Measurements from ENCODE around the gene PHAX.
"Not testable (repeated sequence)": the region's sequence is repeated elsewhere in the genome, so short reads cannot be mapped to it uniquely, and the experiment has no call there.

PHAX gene

DNA sequence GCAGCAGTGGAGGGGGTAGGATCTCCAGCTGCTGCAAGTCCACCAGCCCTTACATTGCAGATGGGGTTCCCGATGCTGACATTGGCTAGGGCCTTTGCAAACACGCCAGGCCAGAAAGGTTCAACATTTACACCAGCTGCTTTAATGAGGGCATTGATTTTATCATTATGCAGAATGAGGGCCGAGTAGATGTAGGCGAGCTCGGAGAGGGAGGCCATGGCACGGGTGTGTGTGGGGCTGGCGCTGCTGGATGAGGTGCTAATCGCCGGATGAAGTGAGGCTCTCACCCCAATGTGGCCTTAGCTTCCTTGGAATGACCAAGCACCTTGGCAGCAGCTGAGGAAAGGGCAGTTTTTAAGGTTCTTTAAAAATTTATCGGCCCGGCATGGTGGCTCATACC lies 27.4 kb downstream of the PHAX start:
- no peaks in the 10 kb centered on the region for H3K27me3 Mint-ChIP-seq
- H3K27ac Mint-ChIP-seq, result no peak overlapping the region
- no peak overlapping the region for H3K4me3 Mint-ChIP-seq
- no peaks in the 10 kb centered on the region for H3K9me3 Mint-ChIP-seq (ENCODE audit: low read depth)
- H3K4me1 Mint-ChIP-seq (ENCODE audit: low read depth), result peaks cover 7% of the 10 kb centered on the region
- H3K36me3 Mint-ChIP-seq, result peaks cover 4% of the 10 kb centered on the region

- no peak overlapping the region for H3K27ac Mint-ChIP-seq
- no peaks in the 10 kb centered on the region for H3K9me3 Mint-ChIP-seq (ENCODE audit: low read depth)
- no peaks in the 10 kb centered on the region for H3K27me3 Mint-ChIP-seq
- no peaks in the 10 kb centered on the region for H3K4me1 Mint-ChIP-seq (ENCODE audit: low read depth)
- H3K36me3 Mint-ChIP-seq, result no peaks in the 10 kb centered on the region
- H3K4me3 Mint-ChIP-seq, result no peak overlapping the region
Observed at GRCh38 chr5:126631920-126632319, 31.2 kb downstream of the PHAX start.

- Mint-ChIP-seq H3K36me3 (no peaks in the 10 kb centered on the region), H3K4me3 (no peak overlapping the region), H3K9me3 (ENCODE audit: low read depth) (no peaks in the 10 kb centered on the region), H3K4me1 (ENCODE audit: low read depth) (no peaks in the 10 kb centered on the region), H3K27ac (no peak overlapping the region), H3K27me3 (no peaks in the 10 kb centered on the region)
Observed at GRCh38 chr5:126633552-126633951, 32.8 kb downstream of the PHAX start.

DNA sequence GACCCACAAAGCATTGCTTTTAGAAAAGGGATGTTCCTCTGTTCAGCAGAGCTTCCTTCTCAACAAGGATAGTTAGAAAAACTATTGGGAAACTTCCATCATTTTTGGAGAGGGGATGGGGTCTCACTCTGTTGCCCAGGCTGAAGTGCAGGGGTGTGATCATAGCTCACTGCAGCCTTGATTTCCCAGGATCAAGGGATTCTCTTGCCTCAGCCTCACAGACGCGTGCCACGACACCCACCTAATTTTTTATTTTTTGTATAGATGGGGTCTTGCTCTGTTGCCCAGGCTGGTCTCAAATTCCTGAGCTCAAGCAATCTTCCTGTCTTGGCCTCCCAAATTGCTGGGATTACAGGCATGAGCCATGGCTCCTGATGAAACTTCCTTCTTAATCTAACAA lies 34.8 kb downstream of the PHAX start:
- H3K9me3 Mint-ChIP-seq (ENCODE audit: low read depth), result no peaks in the 10 kb centered on the region
- H3K4me1 Mint-ChIP-seq (ENCODE audit: low read depth), result no peaks in the 10 kb centered on the region
- peaks cover 1% of the 10 kb centered on the region for H3K27me3 Mint-ChIP-seq
- no peak overlapping the region for H3K4me3 Mint-ChIP-seq
- no peaks in the 10 kb centered on the region for H3K36me3 Mint-ChIP-seq
- H3K27ac Mint-ChIP-seq, result no peak overlapping the region

- H3K36me3 Mint-ChIP-seq, result no peaks in the 10 kb centered on the region
- H3K4me3 Mint-ChIP-seq, result no peak overlapping the region
- no peaks in the 10 kb centered on the region for H3K4me1 Mint-ChIP-seq (ENCODE audit: low read depth)
- peaks cover 1% of the 10 kb centered on the region for H3K27me3 Mint-ChIP-seq
- H3K9me3 Mint-ChIP-seq (ENCODE audit: low read depth), result no peaks in the 10 kb centered on the region
- no peak overlapping the region for H3K27ac Mint-ChIP-seq
Observed at GRCh38 chr5:126636956-126637355, 36.2 kb downstream of the PHAX start.

DNA sequence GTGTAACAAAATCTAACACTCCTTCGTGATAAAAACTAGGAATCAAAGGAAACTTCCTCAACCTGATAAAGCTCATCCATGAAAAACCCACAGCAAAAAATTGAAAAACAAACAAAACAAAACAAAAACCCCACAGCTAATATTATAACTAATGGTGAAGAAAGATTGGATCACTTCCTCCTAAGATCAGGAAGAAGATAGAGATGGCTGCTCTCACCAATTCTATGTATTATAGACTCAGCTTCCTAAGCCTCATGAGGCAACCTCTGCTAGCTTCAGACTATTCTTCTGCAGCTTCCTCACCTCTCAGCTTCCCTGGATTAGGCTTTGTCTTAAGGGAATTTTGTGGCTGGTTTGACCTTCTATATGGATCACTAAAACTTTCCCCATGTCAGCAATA lies 40.1 kb downstream of the PHAX start:
- H3K9me3 Mint-ChIP-seq (ENCODE audit: low read depth), result peaks cover 6% of the 10 kb centered on the region
- no peak overlapping the region for H3K4me3 Mint-ChIP-seq
- peaks cover 4% of the 10 kb centered on the region for H3K36me3 Mint-ChIP-seq
- no peak overlapping the region for H3K27ac Mint-ChIP-seq
- no peaks in the 10 kb centered on the region for H3K4me1 Mint-ChIP-seq (ENCODE audit: low read depth)
- H3K27me3 Mint-ChIP-seq, result peaks cover 1% of the 10 kb centered on the region

- Mint-ChIP-seq H3K27ac (no peak overlapping the region), H3K27me3 (peaks cover 1% of the 10 kb centered on the region), H3K4me1 (ENCODE audit: low read depth) (no peaks in the 10 kb centered on the region), H3K4me3 (no peak overlapping the region), H3K36me3 (peaks cover 4% of the 10 kb centered on the region), H3K9me3 (ENCODE audit: low read depth) (peaks cover 6% of the 10 kb centered on the region)
Observed at GRCh38 chr5:126641387-126641786, 40.6 kb downstream of the PHAX start.

DNA sequence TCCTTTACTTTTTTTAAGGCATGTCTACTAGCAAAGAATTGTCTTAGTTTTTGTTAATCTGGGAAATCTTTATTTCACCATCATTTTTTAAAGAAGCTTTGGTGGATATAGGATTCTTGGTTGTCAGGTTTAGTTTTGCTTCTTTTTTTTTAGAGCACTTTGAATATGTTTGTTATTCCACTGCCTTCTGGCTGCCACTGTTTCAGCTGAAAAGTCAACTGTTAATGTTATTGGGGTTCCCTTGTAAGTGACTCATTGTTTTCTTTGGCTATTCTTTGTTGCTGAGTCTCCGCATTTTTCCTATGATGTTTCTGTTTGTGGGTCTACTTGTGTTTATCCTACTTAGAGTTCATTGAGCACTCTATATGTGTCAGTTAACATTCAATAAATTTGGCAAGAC lies 44.4 kb downstream of the PHAX start:
- H3K4me3 Mint-ChIP-seq, result no peak overlapping the region
- H3K27me3 Mint-ChIP-seq, result peaks cover 3% of the 10 kb centered on the region
- H3K4me1 Mint-ChIP-seq (ENCODE audit: low read depth), result no peaks in the 10 kb centered on the region
- H3K9me3 Mint-ChIP-seq (ENCODE audit: low read depth), result peaks cover 6% of the 10 kb centered on the region
- no peak overlapping the region for H3K27ac Mint-ChIP-seq
- peaks cover 6% of the 10 kb centered on the region for H3K36me3 Mint-ChIP-seq

DNA sequence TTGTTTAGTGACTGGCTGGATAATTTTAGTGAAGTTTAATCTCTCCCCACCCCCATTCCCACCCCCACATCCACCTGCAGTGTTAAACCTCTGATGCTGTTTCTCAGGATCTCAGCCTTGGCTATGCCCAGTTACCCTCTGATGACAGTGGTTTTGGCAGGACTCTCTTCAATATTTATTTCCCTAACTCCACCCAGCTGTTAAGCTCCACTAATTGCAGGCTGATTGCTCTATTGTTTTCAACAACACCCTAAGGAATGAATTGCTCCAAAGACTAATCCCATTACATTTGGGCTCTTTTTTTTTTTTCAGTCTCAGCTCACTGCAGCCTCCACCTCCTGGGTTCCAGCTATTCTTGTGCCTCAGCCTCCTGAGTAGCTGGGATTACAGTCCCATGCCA lies 46.3 kb downstream of the PHAX start:
- peaks cover 6% of the 10 kb centered on the region for H3K36me3 Mint-ChIP-seq
- no peak overlapping the region for H3K4me3 Mint-ChIP-seq
- H3K4me1 Mint-ChIP-seq (ENCODE audit: low read depth), result no peaks in the 10 kb centered on the region
- peaks cover 6% of the 10 kb centered on the region for H3K9me3 Mint-ChIP-seq (ENCODE audit: low read depth)
- H3K27ac Mint-ChIP-seq, result no peak overlapping the region
- H3K27me3 Mint-ChIP-seq, result peaks cover 2% of the 10 kb centered on the region

DNA sequence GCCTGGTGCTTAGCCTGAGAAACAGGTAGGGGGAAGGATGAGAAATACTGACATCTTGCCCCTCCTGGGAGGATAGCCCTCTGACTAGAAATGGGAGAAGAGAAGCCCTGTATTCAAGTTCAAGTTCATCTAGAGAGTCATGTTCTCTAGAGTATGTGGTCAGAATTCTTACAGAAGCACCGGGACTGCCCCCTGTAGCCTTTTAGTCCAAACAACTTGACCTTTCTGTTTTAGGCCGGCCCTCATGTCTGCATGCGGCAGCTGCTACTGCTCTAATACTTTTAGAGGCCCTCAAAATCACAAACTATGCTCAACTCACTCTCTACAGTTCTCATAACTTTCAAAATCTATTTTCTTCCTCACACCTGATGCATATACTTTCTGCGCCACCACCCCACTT lies 47.7 kb downstream of the PHAX start:
- no peak overlapping the region for H3K4me3 Mint-ChIP-seq
- H3K9me3 Mint-ChIP-seq (ENCODE audit: low read depth), result peaks cover 6% of the 10 kb centered on the region
- H3K36me3 Mint-ChIP-seq, result peaks cover 6% of the 10 kb centered on the region
- no peak overlapping the region for H3K27ac Mint-ChIP-seq
- peaks cover 2% of the 10 kb centered on the region for H3K27me3 Mint-ChIP-seq
- no peaks in the 10 kb centered on the region for H3K4me1 Mint-ChIP-seq (ENCODE audit: low read depth)

- not testable (repeated sequence) for H3K27ac Mint-ChIP-seq; H3K4me3 Mint-ChIP-seq; H3K36me3 Mint-ChIP-seq; H3K9me3 Mint-ChIP-seq (ENCODE audit: low read depth); H3K4me1 Mint-ChIP-seq (ENCODE audit: low read depth); H3K27me3 Mint-ChIP-seq
Observed at GRCh38 chr5:126649057-126649456, 48.3 kb downstream of the PHAX start.

DNA sequence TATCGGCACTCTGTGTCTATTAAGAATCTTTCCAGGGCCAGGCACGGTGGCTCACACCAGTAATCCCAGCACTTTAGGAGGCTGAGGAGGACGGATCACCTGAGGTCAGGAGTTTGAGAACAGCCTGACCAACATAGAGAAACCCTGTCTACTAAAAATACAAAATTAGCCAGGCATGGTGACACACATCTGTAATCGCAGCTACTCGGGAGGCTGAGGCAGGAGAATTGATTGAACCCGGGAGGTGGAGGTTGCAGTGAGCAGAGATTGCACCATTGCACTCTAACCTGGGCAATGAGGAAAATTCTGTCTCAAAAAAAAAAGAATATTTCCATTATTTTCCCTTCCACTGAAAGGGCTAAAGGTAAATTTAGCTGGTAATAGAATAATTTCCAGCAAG lies 49.0 kb downstream of the PHAX start:
- not testable (repeated sequence) for H3K36me3 Mint-ChIP-seq; H3K4me1 Mint-ChIP-seq (ENCODE audit: low read depth); H3K4me3 Mint-ChIP-seq; H3K27me3 Mint-ChIP-seq; H3K9me3 Mint-ChIP-seq (ENCODE audit: low read depth); H3K27ac Mint-ChIP-seq

GRCh38 chr5:126650463-126650862 lies 49.7 kb downstream of the PHAX start:
- H3K36me3 Mint-ChIP-seq, result peaks cover 2% of the 10 kb centered on the region
- no peaks in the 10 kb centered on the region for H3K4me1 Mint-ChIP-seq (ENCODE audit: low read depth)
- H3K4me3 Mint-ChIP-seq, result no peak overlapping the region
- peaks cover 2% of the 10 kb centered on the region for H3K9me3 Mint-ChIP-seq (ENCODE audit: low read depth)
- H3K27me3 Mint-ChIP-seq, result peaks cover 2% of the 10 kb centered on the region
- H3K27ac Mint-ChIP-seq, result no peak overlapping the region

DNA sequence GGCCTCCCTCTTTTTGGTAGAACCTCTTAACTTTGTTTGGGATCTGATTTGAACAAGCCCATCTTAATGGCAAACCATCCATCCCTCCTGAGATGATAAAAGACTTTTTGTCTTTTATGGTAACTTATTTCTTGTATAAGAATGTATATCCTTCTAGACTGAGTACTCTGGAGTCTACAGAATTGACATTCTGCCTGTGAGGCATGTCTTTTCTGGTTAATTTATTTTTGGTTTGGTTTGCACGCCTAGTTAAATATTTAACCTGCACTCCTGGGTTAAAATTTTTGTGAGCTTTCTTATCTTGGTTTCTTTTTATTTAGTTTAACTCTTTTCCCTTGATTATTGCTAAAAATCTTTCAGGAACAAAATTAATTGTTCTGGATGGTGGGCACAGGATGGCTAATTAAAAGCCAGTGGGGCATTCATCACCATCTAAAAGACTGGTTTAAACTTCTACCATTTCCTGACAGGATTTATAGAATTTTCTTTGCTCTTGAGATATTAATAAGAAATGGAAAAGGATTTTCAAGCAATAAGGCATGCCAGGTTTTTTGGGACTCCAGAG lies 50.3 kb downstream of the PHAX start:
- Mint-ChIP-seq H3K4me1 (ENCODE audit: low read depth) (no peaks in the 10 kb centered on the region), H3K36me3 (peaks cover 2% of the 10 kb centered on the region)

DNA sequence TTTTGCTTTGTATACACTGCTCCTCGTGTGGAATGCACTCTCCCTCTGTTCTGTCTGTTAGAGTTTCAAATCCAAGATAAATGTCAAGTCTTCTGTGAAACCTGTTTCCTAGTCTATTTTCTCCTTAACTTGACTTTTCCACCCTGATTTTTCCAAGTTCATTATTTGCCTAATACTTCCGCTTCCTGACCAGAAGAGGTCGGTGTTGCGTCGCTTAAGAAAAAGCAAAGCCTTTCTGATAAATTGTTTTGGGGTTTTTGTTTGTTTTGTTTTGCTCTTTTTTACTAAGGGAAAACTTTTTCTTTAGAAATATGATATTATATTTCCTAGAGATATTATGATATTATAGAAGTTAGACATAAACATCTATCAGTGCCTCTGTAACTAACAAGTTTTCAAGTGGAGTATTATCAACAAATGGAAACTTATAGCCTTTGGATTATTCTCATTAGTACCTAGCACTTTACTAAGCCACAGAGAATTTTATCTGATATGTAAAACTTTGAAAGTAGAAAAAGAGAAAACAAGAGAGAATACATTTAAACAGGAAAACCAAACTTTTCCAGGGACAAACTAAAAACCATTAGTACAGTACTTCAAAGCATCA lies 55.8 kb downstream of the PHAX start:
- Mint-ChIP-seq H3K4me1 (ENCODE audit: low read depth) (no peaks in the 10 kb centered on the region), H3K36me3 (no peaks in the 10 kb centered on the region), H3K27ac (no peak overlapping the region), H3K27me3 (no peaks in the 10 kb centered on the region), H3K4me3 (no peak overlapping the region), H3K9me3 (ENCODE audit: low read depth) (no peaks in the 10 kb centered on the region)

More for the DNA sequence above, 50.3 kb downstream of the PHAX start:
- H3K27me3 Mint-ChIP-seq, result peaks cover 2% of the 10 kb centered on the region
- H3K27ac Mint-ChIP-seq, result no peak overlapping the region
- no peaks in the 10 kb centered on the region for H3K9me3 Mint-ChIP-seq (ENCODE audit: low read depth)
- H3K4me3 Mint-ChIP-seq, result no peak overlapping the region

DNA sequence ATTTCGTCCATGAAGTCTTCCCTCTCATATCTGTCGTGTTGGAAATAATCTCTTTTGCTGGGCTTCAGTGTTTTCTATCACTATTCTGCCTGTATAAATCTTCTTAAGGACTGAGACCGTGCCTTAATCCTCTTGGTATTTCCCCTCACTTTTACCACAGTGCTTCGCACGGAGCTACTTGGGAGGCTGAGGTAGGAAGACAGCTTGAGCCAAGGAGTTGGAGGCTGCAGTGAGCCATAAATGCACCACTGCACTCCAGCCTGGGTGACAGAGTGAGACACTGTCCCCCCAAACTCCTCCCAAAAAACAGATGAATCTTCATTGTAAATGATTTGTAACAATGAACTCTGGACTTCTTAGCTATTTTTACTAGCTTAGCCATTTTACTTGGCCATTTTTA lies 57.8 kb downstream of the PHAX start:
- Mint-ChIP-seq H3K36me3 (no peaks in the 10 kb centered on the region), H3K4me1 (ENCODE audit: low read depth) (no peaks in the 10 kb centered on the region), H3K4me3 (no peak overlapping the region), H3K27ac (no peak overlapping the region), H3K27me3 (no peaks in the 10 kb centered on the region), H3K9me3 (ENCODE audit: low read depth) (no peaks in the 10 kb centered on the region)
